ENCODE measurements around the gene CHPF2.

The CHPF2 gene

GRCh38 chr7:151188252-151188542, 44.1 kb upstream of the CHPF2 start:
- no peak overlapping the region for H3K4me3 ChIP-seq (ENCODE audit: low read depth, low read length)
- in situ Hi-C loops (cut with HindIII; ENCODE audit: low pct_ligation_motif_present, low sequenced_read_pairs) = no loop called here
- no peak for DNase-seq
- H3K27me3 ChIP-seq (replicated peaks) = peaks cover 10% of the 10 kb centered on the region
- no peak overlapping the region for H3K27ac ChIP-seq
- no peaks in the 10 kb centered on the region for H3K36me3 ChIP-seq (replicated peaks)
- TF ChIP-seq CTCF (IDR thresholded peaks at IDR 0.05; ENCODE audit: low read depth, low read length, missing control alignments) = no peak

GRCh38 chr7:151189038-151189437, 43.2 kb upstream of the CHPF2 start:
- TF ChIP-seq CTCF (IDR thresholded peaks at IDR 0.05; ENCODE audit: low read depth, low read length, missing control alignments) = no peak
- DNase-seq = no peak
- no peak overlapping the region for H3K4me3 ChIP-seq (ENCODE audit: low read depth, low read length)
- H3K27me3 ChIP-seq (replicated peaks) = peaks cover 10% of the 10 kb centered on the region
- H3K36me3 ChIP-seq (replicated peaks) = no peaks in the 10 kb centered on the region
- no peak overlapping the region for H3K27ac ChIP-seq
- in situ Hi-C loops (cut with HindIII; ENCODE audit: low pct_ligation_motif_present, low sequenced_read_pairs) = no loop called here

- DNase-seq = no peak
- TF ChIP-seq CTCF (IDR thresholded peaks at IDR 0.05; ENCODE audit: low read depth, low read length, missing control alignments) = no peak
- peaks cover 16% of the 10 kb centered on the region for H3K27me3 ChIP-seq (replicated peaks)
- no peak overlapping the region for H3K27ac ChIP-seq
- no peaks in the 10 kb centered on the region for H3K36me3 ChIP-seq (replicated peaks)
- in situ Hi-C loops (cut with HindIII; ENCODE audit: low pct_ligation_motif_present, low sequenced_read_pairs) = no loop called here
- H3K4me3 ChIP-seq (ENCODE audit: low read depth, low read length) = no peak overlapping the region
Measured at GRCh38 chr7:151191544-151191943, 40.7 kb upstream of the CHPF2 start.

- in situ Hi-C loops (cut with HindIII; ENCODE audit: low pct_ligation_motif_present, low sequenced_read_pairs) = no loop called here
- no peak overlapping the region for H3K27ac ChIP-seq
Measured at GRCh38 chr7:151192002-151192539, 40.2 kb upstream of the CHPF2 start.

GRCh38 chr7:151193203-151193978, 38.9 kb upstream of the CHPF2 start:
- peaks cover 17% of the 10 kb centered on the region for H3K27me3 ChIP-seq (replicated peaks)
- no peak for TF ChIP-seq CTCF (IDR thresholded peaks at IDR 0.05; ENCODE audit: low read depth, low read length, missing control alignments)
- in situ Hi-C loops (cut with HindIII; ENCODE audit: low pct_ligation_motif_present, low sequenced_read_pairs) = no loop called here
- H3K27ac ChIP-seq = no peak overlapping the region
- H3K36me3 ChIP-seq (replicated peaks) = no peaks in the 10 kb centered on the region
- H3K4me3 ChIP-seq (ENCODE audit: low read depth, low read length) = no peak overlapping the region
- no peak for DNase-seq

More at GRCh38 chr7:151192002-151192539, 40.2 kb upstream of the CHPF2 start:
- no peak for TF ChIP-seq CTCF (IDR thresholded peaks at IDR 0.05; ENCODE audit: low read depth, low read length, missing control alignments)
- H3K36me3 ChIP-seq (replicated peaks) = no peaks in the 10 kb centered on the region
- peaks cover 18% of the 10 kb centered on the region for H3K27me3 ChIP-seq (replicated peaks)
- no peak overlapping the region for H3K4me3 ChIP-seq (ENCODE audit: low read depth, low read length)
- DNase-seq = no peak

GRCh38 chr7:151194188-151194587, 38.1 kb upstream of the CHPF2 start:
- H3K27me3 ChIP-seq (replicated peaks) = peaks cover 19% of the 10 kb centered on the region
- TF ChIP-seq CTCF (IDR thresholded peaks at IDR 0.05; ENCODE audit: low read depth, low read length, missing control alignments) = no peak
- H3K27ac ChIP-seq = no peak overlapping the region
- no peaks in the 10 kb centered on the region for H3K36me3 ChIP-seq (replicated peaks)
- no peak overlapping the region for H3K4me3 ChIP-seq (ENCODE audit: low read depth, low read length)
- in situ Hi-C loops (cut with HindIII; ENCODE audit: low pct_ligation_motif_present, low sequenced_read_pairs) = no loop called here
- DNase-seq = no peak

All from brain microvascular endothelial cell (primary cell).